SH-SY5Y (cell line): ENCODE results near the gene ATL2.

Experiments
- GATA2 ChIP-seq: IDR thresholded peaks from 2 replicates; pipeline ENCODE4 v1.6.1; 2011; ENCODE audit warnings: mild to moderate bottlenecking, low read depth, low read length
- GATA3 ChIP-seq: IDR thresholded peaks from 2 replicates; pipeline ENCODE4 v1.6.1; 2011; ENCODE audit warnings: low read depth, mild to moderate bottlenecking, low read length, moderate library complexity

DNA sequence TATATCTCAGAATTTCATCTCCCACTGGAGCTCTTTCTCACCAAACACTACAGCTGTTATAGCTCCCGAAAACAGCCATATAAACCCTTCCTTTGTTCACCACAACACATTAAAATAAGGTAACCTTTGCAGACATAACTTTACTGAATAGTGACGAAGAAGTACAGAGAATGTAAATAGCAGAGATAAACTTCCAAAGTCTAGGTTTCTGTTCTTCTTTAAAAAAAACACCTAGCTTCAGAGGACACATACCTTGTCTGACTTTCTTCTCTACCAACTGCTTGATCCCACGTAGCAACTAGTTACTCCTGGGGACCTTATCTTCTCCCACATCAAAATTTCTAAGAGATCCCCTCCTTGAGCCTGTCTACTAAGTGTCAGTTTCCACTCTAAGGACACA, 32.3 kb downstream of the ATL2 start:
- TF ChIP-seq GATA3 (no peak), GATA2 (no peak; the same call in 1 of the 2 replicates)
